Duodenal mucosa (tissue), 2 donors: ENCODE results near the gene PAK3.

Source experiments
- H3K27ac ChIP-seq: one replicate; pipeline ENCODE4 v1.7.0; 2013; ENCODE audit warnings: low read depth, low read length
- H3K27me3 ChIP-seq, 2 donors: one replicate each; pipeline ENCODE4 v1.7.0; 2013; ENCODE audit warnings: low read length in 2 of 2, control low read depth in 1 of 2; ENCODE audit not compliant: insufficient read depth in 2 of 2, control insufficient read depth in 1 of 2
- H3K36me3 ChIP-seq, 2 donors: one replicate each; pipeline ENCODE4 v1.7.0; 2013; ENCODE audit warnings: low read length in 2 of 2, control low read depth in 1 of 2; ENCODE audit not compliant: insufficient read depth in 2 of 2, control insufficient read depth in 1 of 2
- H3K4me1 ChIP-seq, 2 donors: one replicate each; pipeline ENCODE4 v1.7.0; 2013; ENCODE audit warnings: low read length in 2 of 2, control low read depth in 1 of 2; ENCODE audit not compliant: insufficient read depth in 2 of 2, control insufficient read depth in 1 of 2
- H3K4me3 ChIP-seq, 2 donors: one replicate each; pipeline ENCODE4 v1.7.0; 2013; ENCODE audit warnings: low read length in 2 of 2, low read depth in 1 of 2
- H3K9ac ChIP-seq, 2 donors: one replicate each; pipeline ENCODE4 v1.7.0; 2013; ENCODE audit warnings: low read length in 2 of 2, low read depth in 1 of 2
- H3K9me3 ChIP-seq, 2 donors: one replicate each; pipeline ENCODE4 v1.7.0; 2013; ENCODE audit warnings: low read length in 2 of 2, control low read depth in 1 of 2; ENCODE audit not compliant: control insufficient read depth in 1 of 2

PAK3 gene

DNA sequence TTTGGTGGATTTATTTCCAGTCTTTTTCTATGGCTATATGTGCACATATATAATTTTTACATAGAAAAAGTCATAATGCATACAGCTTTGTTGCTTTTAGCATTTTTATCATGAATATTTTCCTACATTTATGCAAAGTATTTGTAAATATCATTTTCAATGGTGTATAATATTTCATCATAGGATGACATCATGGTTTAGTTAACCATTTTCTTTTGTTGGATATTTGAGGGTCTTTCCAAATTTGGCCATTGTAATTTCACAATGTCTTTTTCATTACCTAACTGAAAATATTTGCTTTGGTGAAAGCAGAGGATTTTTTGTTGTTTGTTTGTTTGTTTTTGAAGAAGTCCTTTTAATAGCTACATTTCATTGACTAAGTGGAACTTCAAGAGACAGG, 31.0 kb downstream of the PAK3 start:
- Histone ChIP-seq H3K4me1 (no peaks in the 10 kb centered on the region), H3K27me3 (no peaks in the 10 kb centered on the region), H3K36me3 (no peaks in the 10 kb centered on the region)

DNA sequence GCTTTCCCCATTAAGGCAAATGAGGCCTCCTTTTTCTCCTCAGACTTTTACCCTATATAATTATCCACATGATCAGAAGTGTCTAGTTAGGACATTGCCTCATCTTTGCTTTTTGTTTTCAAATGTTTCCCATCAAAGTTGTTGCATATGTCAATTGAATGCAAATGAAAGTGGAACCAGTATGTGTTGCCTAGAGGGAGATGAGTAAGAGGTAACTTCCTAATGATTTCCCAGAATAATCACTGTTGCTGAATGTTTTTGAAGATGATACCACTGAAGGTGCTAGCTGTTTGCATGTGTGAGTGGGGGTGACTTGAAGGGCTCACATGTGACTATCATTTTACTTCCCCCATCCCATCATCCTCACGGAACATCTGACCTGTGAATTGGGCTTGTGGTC, 33.9 kb downstream of the PAK3 start:
- no peaks in the 10 kb centered on the region for H3K27me3 ChIP-seq
- no peak overlapping the region for H3K27ac ChIP-seq
- no peaks in the 10 kb centered on the region for H3K4me1 ChIP-seq
- H3K4me3 ChIP-seq, result no peak overlapping the region
- H3K9ac ChIP-seq, result no peak overlapping the region
- no peaks in the 10 kb centered on the region for H3K9me3 ChIP-seq
- H3K36me3 ChIP-seq, result no peaks in the 10 kb centered on the region

More for the DNA sequence above, 31.0 kb downstream of the PAK3 start:
- Histone ChIP-seq H3K9me3 (no peaks in the 10 kb centered on the region), H3K9ac (no peak overlapping the region), H3K27ac (no peak overlapping the region), H3K4me3 (no peak overlapping the region)

DNA sequence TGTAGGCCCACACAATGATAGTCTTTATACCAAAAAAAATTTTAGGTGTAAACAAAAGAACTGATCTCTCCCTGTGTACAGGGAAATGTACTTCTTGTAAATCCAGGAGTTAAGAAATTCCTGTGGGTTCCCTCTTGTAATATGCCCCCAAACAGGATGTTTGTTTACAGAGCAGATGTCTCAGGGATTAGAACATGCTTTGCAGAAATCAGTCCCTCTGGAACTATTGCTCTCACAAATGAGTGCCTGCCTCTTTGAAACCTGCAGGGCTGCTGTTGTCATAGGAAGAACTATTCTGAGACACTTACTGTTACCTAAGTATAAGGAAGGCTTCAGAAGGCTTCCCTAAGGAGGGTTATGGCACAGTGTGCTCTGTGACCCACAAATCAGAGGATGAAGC, 35.6 kb downstream of the PAK3 start:
- no peaks in the 10 kb centered on the region for H3K4me1 ChIP-seq
- H3K9me3 ChIP-seq, result no peaks in the 10 kb centered on the region
- no peak overlapping the region for H3K27ac ChIP-seq
- no peaks in the 10 kb centered on the region for H3K27me3 ChIP-seq
- no peaks in the 10 kb centered on the region for H3K36me3 ChIP-seq
- no peak overlapping the region for H3K9ac ChIP-seq
- H3K4me3 ChIP-seq, result no peak overlapping the region

DNA sequence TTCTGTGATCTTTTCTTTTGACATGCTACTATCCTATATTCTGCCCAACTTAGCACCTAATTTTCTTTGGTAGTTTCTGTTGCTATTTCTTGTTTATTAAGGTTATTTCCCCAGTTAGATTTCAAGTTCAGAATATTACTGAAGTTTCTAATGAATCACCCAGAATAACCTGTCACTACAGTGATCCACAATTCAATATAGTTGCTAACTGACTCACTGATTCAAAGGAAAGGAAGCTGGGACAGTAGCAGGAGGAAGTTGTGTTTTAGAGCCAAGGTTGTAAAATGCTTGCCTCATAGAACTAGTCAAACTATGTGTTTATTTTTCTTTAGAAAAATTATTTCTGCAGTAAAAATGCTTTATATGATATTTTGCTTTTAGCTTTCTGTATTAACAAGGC, 37.4 kb downstream of the PAK3 start:
- H3K9ac ChIP-seq, result no peak overlapping the region
- no peaks in the 10 kb centered on the region for H3K36me3 ChIP-seq
- H3K9me3 ChIP-seq, result no peaks in the 10 kb centered on the region
- no peaks in the 10 kb centered on the region for H3K4me1 ChIP-seq
- no peaks in the 10 kb centered on the region for H3K27me3 ChIP-seq
- H3K4me3 ChIP-seq, result no peak overlapping the region
- H3K27ac ChIP-seq, result no peak overlapping the region

DNA sequence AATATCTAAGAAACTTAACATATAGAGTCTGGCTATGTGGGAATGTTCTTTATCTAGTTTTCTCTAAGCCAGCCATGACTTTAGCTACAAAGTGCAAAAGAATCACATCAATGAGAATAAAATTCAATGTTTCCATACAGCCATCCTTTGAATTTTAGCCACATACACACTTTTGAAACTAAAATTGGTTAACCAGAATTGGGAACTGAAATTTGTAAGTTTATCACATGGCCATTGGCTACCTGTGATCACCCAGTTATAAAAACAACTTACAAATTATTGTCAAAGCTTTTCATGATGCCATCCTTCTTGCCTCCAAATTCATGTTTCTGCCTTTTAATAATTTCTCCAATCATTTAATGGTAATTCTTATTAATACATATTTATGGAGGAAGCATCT, 49.9 kb downstream of the PAK3 start:
- Histone ChIP-seq H3K9me3 (no peaks in the 10 kb centered on the region), H3K27ac (no peak overlapping the region), H3K4me3 (no peak overlapping the region), H3K9ac (no peak overlapping the region), H3K4me1 (no peaks in the 10 kb centered on the region), H3K27me3 (no peaks in the 10 kb centered on the region), H3K36me3 (no peaks in the 10 kb centered on the region)

DNA sequence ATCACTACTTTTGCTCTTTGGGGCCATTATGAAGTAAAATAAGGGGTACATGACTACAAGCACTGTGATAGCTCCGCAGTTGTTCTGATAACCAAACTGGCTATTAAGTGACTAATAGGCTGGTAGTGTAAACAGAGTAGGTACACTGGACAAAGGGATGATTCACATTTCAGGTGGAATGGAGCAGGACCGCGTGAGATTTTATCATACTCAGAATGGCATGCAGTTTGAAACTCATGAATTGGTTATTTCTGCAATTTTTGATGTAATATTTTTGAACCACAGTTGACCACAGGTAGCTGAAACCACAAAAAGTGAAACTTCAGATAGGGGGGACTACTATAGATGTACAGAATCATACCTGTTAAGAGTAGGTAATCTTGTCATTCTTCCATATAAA, 55.8 kb downstream of the PAK3 start:
- H3K36me3 ChIP-seq, result no peaks in the 10 kb centered on the region
- no peaks in the 10 kb centered on the region for H3K4me1 ChIP-seq
- no peak overlapping the region for H3K27ac ChIP-seq
- no peak overlapping the region for H3K4me3 ChIP-seq
- no peaks in the 10 kb centered on the region for H3K9me3 ChIP-seq
- no peak overlapping the region for H3K9ac ChIP-seq
- H3K27me3 ChIP-seq, result no peaks in the 10 kb centered on the region

DNA sequence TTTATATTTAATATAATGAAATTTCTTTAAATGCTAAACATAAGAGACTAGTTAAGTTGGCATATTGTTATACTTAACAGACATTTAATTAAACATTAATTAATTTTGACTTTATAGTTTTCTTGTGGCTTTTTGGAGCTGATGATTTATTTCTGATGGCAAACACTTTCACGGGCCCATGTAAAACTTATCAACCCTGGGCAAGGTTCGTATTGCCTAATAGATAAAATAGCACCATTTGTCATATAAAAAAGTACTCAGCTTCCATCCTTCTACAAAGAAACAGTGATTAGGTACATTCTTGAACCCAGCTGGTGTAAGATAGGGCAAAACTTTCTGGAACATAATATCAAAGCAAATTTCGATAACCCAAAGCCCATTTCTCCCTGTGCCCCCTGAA, 63.2 kb downstream of the PAK3 start:
- Histone ChIP-seq H3K36me3 (no peaks in the 10 kb centered on the region), H3K27ac (no peak overlapping the region), H3K9me3 (no peaks in the 10 kb centered on the region), H3K9ac (no peak overlapping the region), H3K4me1 (no peaks in the 10 kb centered on the region), H3K27me3 (no peaks in the 10 kb centered on the region), H3K4me3 (no peak overlapping the region)

DNA sequence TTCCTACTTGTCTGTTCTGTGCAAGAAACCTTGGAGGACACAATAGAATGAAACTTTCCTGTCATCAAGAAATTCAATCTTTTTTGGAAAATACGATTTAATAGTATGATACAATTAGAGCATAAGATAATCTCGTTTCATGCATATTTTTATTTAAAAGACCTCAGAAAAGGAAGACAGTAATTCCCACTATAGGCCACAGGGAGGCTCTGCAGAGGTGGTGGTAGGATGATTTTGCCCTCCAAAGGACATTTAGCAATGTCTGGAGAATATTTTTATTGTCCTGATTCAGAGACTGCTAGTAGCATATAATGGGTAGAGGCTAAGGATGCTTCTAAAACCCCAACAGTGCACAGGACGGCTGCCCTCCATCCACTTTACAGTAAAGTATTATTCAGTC, 68.7 kb downstream of the PAK3 start:
- no peaks in the 10 kb centered on the region for H3K9me3 ChIP-seq
- no peak overlapping the region for H3K27ac ChIP-seq
- no peaks in the 10 kb centered on the region for H3K36me3 ChIP-seq
- peaks cover 3 to 7% of the 10 kb centered on the region in 2 donors for H3K4me1 ChIP-seq
- no peaks in the 10 kb centered on the region for H3K27me3 ChIP-seq
- H3K9ac ChIP-seq, result no peak overlapping the region
- H3K4me3 ChIP-seq, result no peak overlapping the region

DNA sequence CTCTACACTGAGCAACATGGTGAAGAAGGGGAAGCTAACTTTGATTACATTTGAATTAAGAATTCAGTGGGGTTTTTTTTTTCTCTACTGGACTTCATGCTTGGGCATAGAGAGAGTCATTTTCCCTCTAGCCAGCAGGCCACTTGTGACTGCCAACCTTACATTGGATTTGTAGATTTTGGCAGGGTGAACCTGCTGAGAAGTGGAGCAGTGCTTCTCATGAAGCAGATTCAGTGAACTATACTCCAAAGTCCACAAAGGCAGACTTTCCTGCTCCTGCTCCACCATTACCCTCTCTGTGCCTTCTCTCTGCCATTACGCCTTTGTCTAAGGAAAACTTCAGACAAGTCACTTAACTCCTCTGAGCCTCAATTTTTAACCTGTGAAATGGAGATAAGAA, 69.9 kb downstream of the PAK3 start:
- Histone ChIP-seq H3K36me3 (no peaks in the 10 kb centered on the region), H3K9ac (no peak overlapping the region), H3K4me1 (peaks cover 3 to 7% of the 10 kb centered on the region in 2 donors), H3K9me3 (no peaks in the 10 kb centered on the region), H3K4me3 (no peak overlapping the region), H3K27me3 (no peaks in the 10 kb centered on the region), H3K27ac (no peak overlapping the region)

DNA sequence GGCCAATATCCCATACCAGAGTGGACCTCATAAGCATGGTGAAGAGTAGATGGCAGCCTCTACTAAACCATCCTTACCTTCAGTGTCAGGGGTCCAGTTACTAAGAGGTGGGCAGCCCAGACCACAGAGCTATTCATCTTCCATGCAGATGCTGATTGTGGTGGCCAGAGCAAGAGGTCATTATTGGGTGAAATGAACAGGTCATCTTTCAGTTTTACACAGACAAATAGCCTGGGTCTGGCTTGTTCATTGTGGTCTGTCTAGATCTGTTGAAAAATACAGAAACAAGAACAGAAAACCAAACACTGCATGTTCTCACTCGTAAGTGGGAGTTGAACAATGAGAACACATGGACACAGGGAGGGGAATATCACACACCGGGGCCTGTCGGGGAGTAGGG, 71.3 kb downstream of the PAK3 start:
- no peak overlapping the region for H3K9ac ChIP-seq
- peaks cover 3 to 7% of the 10 kb centered on the region in 2 donors for H3K4me1 ChIP-seq
- H3K27ac ChIP-seq, result no peak overlapping the region
- no peak overlapping the region for H3K4me3 ChIP-seq
- H3K36me3 ChIP-seq, result no peaks in the 10 kb centered on the region
- no peaks in the 10 kb centered on the region for H3K27me3 ChIP-seq
- H3K9me3 ChIP-seq, result no peaks in the 10 kb centered on the region

DNA sequence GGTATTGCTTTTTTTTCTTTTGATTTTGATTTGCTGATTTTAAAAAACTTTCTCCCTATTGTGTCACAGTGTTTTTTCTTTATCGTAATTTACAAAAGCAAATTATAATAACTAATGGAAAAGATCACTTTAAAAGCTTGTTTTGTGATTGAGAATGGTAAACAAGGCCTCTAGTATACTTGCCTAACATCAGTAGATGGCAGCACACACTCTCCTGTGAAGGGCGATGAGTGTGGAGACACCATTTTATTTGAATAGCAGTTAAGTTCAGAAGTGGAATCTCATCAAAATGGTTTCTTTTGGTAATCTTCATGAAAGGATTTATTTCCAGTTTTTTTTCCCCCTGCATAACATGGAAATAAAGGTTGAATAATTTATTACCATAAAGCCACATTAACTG, 72.3 kb downstream of the PAK3 start:
- Histone ChIP-seq H3K4me1 (peaks cover 3 to 7% of the 10 kb centered on the region in 2 donors), H3K27me3 (no peaks in the 10 kb centered on the region), H3K36me3 (no peaks in the 10 kb centered on the region), H3K4me3 (no peak overlapping the region), H3K9ac (no peak overlapping the region), H3K27ac (no peak overlapping the region), H3K9me3 (no peaks in the 10 kb centered on the region)
